ENCODE data around the gene GPATCH1. TPM values are rescaled to one million over a fixed set of nuclear protein-coding genes. Genes with fewer than 3 reads are reported as not detected.
A peak's percentile ranks its signal among the peaks of the same experiment; 100 is the strongest.

GPATCH1 gene
- total and polyA plus RNA-seq, 2 experiments from 2014 or later: 5.7 to 6.4 TPM

GRCh38 chr19:33063356-33063752 is 17.6 kb upstream of the GPATCH1 start:
- H3K36me3 ChIP-seq: no peaks in the 10 kb centered on the region
- no peak for TF ChIP-seq CTCF (IDR thresholded peaks at IDR 0.05; ENCODE audit: low read depth, low read length)
- peaks cover 3% of the 10 kb centered on the region for H3K27me3 ChIP-seq
- H3K4me1 ChIP-seq (ENCODE audit: low read depth): peaks cover 5% of the 10 kb centered on the region
- H3K9me3 ChIP-seq (ENCODE audit: low read depth): no peaks in the 10 kb centered on the region
- H3K27ac ChIP-seq: no peak overlapping the region
- DNase-seq (ENCODE audit: low read depth in 1 of 2, low spot score in 1 of 2): peak; percentile 45 to 49
- H3K4me3 ChIP-seq: peak overlapping the region; percentile 59

- H3K4me1 ChIP-seq (ENCODE audit: low read depth): peaks cover 5% of the 10 kb centered on the region
- H3K27ac ChIP-seq: no peak overlapping the region
- no peaks in the 10 kb centered on the region for H3K9me3 ChIP-seq (ENCODE audit: low read depth)
- no peak for TF ChIP-seq CTCF (IDR thresholded peaks at IDR 0.05; ENCODE audit: low read depth, low read length)
- peaks cover 3% of the 10 kb centered on the region for H3K27me3 ChIP-seq
- peak overlapping the region; percentile 59 for H3K4me3 ChIP-seq
- no peaks in the 10 kb centered on the region for H3K36me3 ChIP-seq
- peak in 1 of 2 donors; percentile 15 for DNase-seq (ENCODE audit: low read depth in 1 of 2, low spot score in 1 of 2)
These were observed 17.1 kb upstream of the GPATCH1 start for GRCh38 chr19:33063753-33064457.

- no peaks in the 10 kb centered on the region for H3K36me3 ChIP-seq
- no peak for TF ChIP-seq CTCF (IDR thresholded peaks at IDR 0.05; ENCODE audit: low read depth, low read length)
- no peak overlapping the region for H3K27ac ChIP-seq
- peaks cover 3% of the 10 kb centered on the region for H3K27me3 ChIP-seq
- no peaks in the 10 kb centered on the region for H3K9me3 ChIP-seq (ENCODE audit: low read depth)
- H3K4me1 ChIP-seq (ENCODE audit: low read depth): peaks cover 5% of the 10 kb centered on the region
- DNase-seq (ENCODE audit: low read depth in 1 of 2, low spot score in 1 of 2): peak in 1 of 2 donors; percentile 53
- peak overlapping the region; percentile 59 for H3K4me3 ChIP-seq
These were observed 16.6 kb upstream of the GPATCH1 start for GRCh38 chr19:33064458-33064791.

- Histone ChIP-seq H3K9me3 (ENCODE audit: low read depth) (no peaks in the 10 kb centered on the region), H3K4me3 (peak within 1 kb of the TSS; percentile 59), H3K36me3 (no peaks in the 10 kb centered on the region), H3K27ac (no peak within 1 kb of the TSS), H3K4me1 (ENCODE audit: low read depth) (peaks cover 5% of the 10 kb centered on the region), H3K27me3 (peaks cover 3% of the 10 kb centered on the region)
- no peak for TF ChIP-seq CTCF (IDR thresholded peaks at IDR 0.05; ENCODE audit: low read depth, low read length)
- peak; percentile 82 to 85 for DNase-seq (ENCODE audit: low read depth in 1 of 2, low spot score in 1 of 2)
These were observed 16.0 kb upstream of the GPATCH1 start, which contains the start of gene RHPN2 for GRCh38 chr19:33064792-33065550. TSS of gene RHPN2 (minus strand) at chr19:33064888. CDS start at chr19:33064852, 36 bp downstream.

GRCh38 chr19:33066543-33066942 is 14.4 kb upstream of the GPATCH1 start:
- Histone ChIP-seq H3K4me1 (ENCODE audit: low read depth) (peaks cover 5% of the 10 kb centered on the region), H3K27me3 (peaks cover 3% of the 10 kb centered on the region), H3K4me3 (no peak overlapping the region), H3K27ac (no peak overlapping the region), H3K36me3 (no peaks in the 10 kb centered on the region), H3K9me3 (ENCODE audit: low read depth) (no peaks in the 10 kb centered on the region)
- no peak for TF ChIP-seq CTCF (IDR thresholded peaks at IDR 0.05; ENCODE audit: low read depth, low read length)
- DNase-seq (ENCODE audit: low read depth in 1 of 2, low spot score in 1 of 2): no peak

Data from cardiac muscle cell (in vitro differentiated cells and primary cell).